Neuronal stem cell (in vitro differentiated cells): ENCODE data around the gene SIRPA.

Experiments
- DNase-seq: peaks from one replicate; pipeline ENCODE4 v3.0.0-alpha.2; 2013; ENCODE audit warnings: low spot score
- H2AFZ ChIP-seq: one replicate; pipeline ENCODE4 v1.6.1; 2013; ENCODE audit warnings: mild to moderate bottlenecking, low read length, inconsistent platforms
- H2AK5ac ChIP-seq: 2 replicates; pipeline ENCODE4 v1.6.1; 2013; ENCODE audit warnings: low read depth, mild to moderate bottlenecking, inconsistent platforms, low read length, moderate library complexity, mixed read lengths
- H2BK120ac ChIP-seq: 2 replicates; pipeline ENCODE4 v1.6.1; 2013; ENCODE audit warnings: low read depth, mild to moderate bottlenecking, inconsistent platforms, low read length, moderate library complexity, mixed read lengths
- H2BK12ac ChIP-seq: one replicate; pipeline ENCODE4 v1.6.1; 2013; ENCODE audit warnings: low read length, inconsistent platforms
- H2BK15ac ChIP-seq: 2 replicates; pipeline ENCODE4 v1.6.1; 2013; ENCODE audit warnings: mild to moderate bottlenecking, low read length, inconsistent platforms, mixed read lengths
- H2BK5ac ChIP-seq: one replicate; pipeline ENCODE4 v1.6.1; 2013; ENCODE audit warnings: inconsistent platforms, mild to moderate bottlenecking, low read length, moderate library complexity
- H3K14ac ChIP-seq: one replicate; pipeline ENCODE4 v1.6.1; 2013; ENCODE audit warnings: low read length, inconsistent platforms
- H3K18ac ChIP-seq: 2 replicates; pipeline ENCODE4 v1.6.1; 2013; ENCODE audit warnings: low read length, inconsistent platforms
- H3K23ac ChIP-seq: 2 replicates; pipeline ENCODE4 v1.6.1; 2013; ENCODE audit warnings: low read depth, mild to moderate bottlenecking, mixed read lengths, low read length, inconsistent platforms; ENCODE audit not compliant: poor library complexity
- H3K27ac ChIP-seq: replicated peaks from 3 replicates; pipeline ENCODE4 v1.5.1; 2013; ENCODE audit warnings: low read length, inconsistent platforms
- H3K27me3 ChIP-seq, 3 experiments: 2 replicates each; pipeline ENCODE4 v1.6.1; 2013; ENCODE audit warnings: low read length in 3 of 3, mild to moderate bottlenecking in 2 of 3, inconsistent platforms in 1 of 3, low read depth in 1 of 3, mixed read lengths in 1 of 3, moderate library complexity in 1 of 3; ENCODE audit not compliant: control insufficient read depth in 3 of 3, insufficient read depth in 3 of 3
- H3K36me3 ChIP-seq, 2 donors: replicated peaks in 1 of 2; 2 replicates each; pipeline ENCODE4 v1.6.1; 2013; ENCODE audit warnings: low read length in 2 of 2; ENCODE audit not compliant: control insufficient read depth in 2 of 2, insufficient read depth in 2 of 2
- H3K4ac ChIP-seq: 2 replicates; pipeline ENCODE4 v1.6.1; 2013; ENCODE audit warnings: inconsistent platforms, mild to moderate bottlenecking, low read length, moderate library complexity
- H3K4me1 ChIP-seq, 2 donors: 1 replicate in 1 of 2; 2 replicates in 1 of 2; pipeline ENCODE4 v1.6.1; 2013; ENCODE audit warnings: low read length in 2 of 2, low read depth in 1 of 2; ENCODE audit not compliant: control insufficient read depth in 2 of 2, insufficient read depth in 1 of 2
- H3K4me2 ChIP-seq: one replicate; pipeline ENCODE4 v1.6.1; 2013; ENCODE audit warnings: mild to moderate bottlenecking, low read length, inconsistent platforms; ENCODE audit not compliant: insufficient read depth, poor library complexity, severe bottlenecking
- H3K4me3 ChIP-seq, 2 donors: 2 replicates each; pipeline ENCODE4 v1.5.1; 2013; ENCODE audit warnings: low read length in 2 of 2, mild to moderate bottlenecking in 2 of 2, inconsistent platforms in 1 of 2, moderate library complexity in 1 of 2
- H3K79me1 ChIP-seq: one replicate; pipeline ENCODE4 v1.6.1; 2013; ENCODE audit warnings: low read depth, mild to moderate bottlenecking, inconsistent platforms, low read length, moderate library complexity
- H3K9ac ChIP-seq: one replicate; pipeline ENCODE4 v1.6.1; 2013; ENCODE audit warnings: mild to moderate bottlenecking, low read depth, low read length, inconsistent platforms; ENCODE audit not compliant: poor library complexity
- H3K9me3 ChIP-seq, 2 donors: replicated peaks in 1 of 2; 2 replicates each; pipeline versions ENCODE3 to v1.6.1; 2013; ENCODE audit warnings: low read length in 2 of 2, mild to moderate bottlenecking in 2 of 2, inconsistent platforms in 1 of 2, low read depth in 1 of 2, mixed read lengths in 1 of 2, moderate library complexity in 1 of 2; ENCODE audit not compliant: control insufficient read depth in 2 of 2, insufficient read depth in 1 of 2
- H4K8ac ChIP-seq: one replicate; pipeline ENCODE4 v1.6.1; 2013; ENCODE audit warnings: low read depth, mild to moderate bottlenecking, inconsistent platforms, low read length, moderate library complexity
- H4K91ac ChIP-seq: one replicate; pipeline ENCODE4 v1.6.1; 2013; ENCODE audit warnings: low read length, low read depth, mild to moderate bottlenecking, inconsistent platforms; ENCODE audit not compliant: poor library complexity
- WGBS, 2 donors: extraction: QIAGEN DNeasy Blood & Tissue Kit; methylation state at CpG; one replicate each; pipeline ENCODE4 v1.1.7; 2013; ENCODE audit warnings: missing lambda C conversion rate in 2 of 2, mixed read lengths in 1 of 2; ENCODE audit not compliant: insufficient read length in 2 of 2, insufficient replicate concordance in 1 of 2; ENCODE audit errors: extremely low coverage in 2 of 2; 5-methylcytosine and 5-hydroxymethylcytosine counted together

Gene SIRPA

GRCh38 chr20:1857466-1857865 lies 37.7 kb upstream of the SIRPA start:
- no peak overlapping the region for H4K8ac ChIP-seq
- peak overlapping the region; percentile 57 for H2AK5ac ChIP-seq
- H3K4me2 ChIP-seq: no peak overlapping the region
- no peak overlapping the region for H3K14ac ChIP-seq
- no peak overlapping the region for H4K91ac ChIP-seq
- H3K18ac ChIP-seq: no peak overlapping the region
- H3K4ac ChIP-seq: no peak overlapping the region
- H3K27ac ChIP-seq: no peak overlapping the region
- no peak overlapping the region for H3K4me3 ChIP-seq
- no peak overlapping the region for H2AFZ ChIP-seq
- no peak overlapping the region for H3K9ac ChIP-seq
- peaks cover 3 to 11% of the 10 kb centered on the region in 2 donors for H3K4me1 ChIP-seq
- no peak overlapping the region for H3K23ac ChIP-seq
- no peak overlapping the region for H2BK5ac ChIP-seq
- no peak for DNase-seq
- WGBS, 2 donors: no CpG with 5 or more reads among the region's 4 CpGs
- H3K36me3 ChIP-seq: no peaks in the 10 kb centered on the region
- H2BK15ac ChIP-seq: no peak overlapping the region
- no peak overlapping the region for H2BK120ac ChIP-seq
- H3K27me3 ChIP-seq: peaks cover 0 to 9% (median 0%) of the 10 kb centered on the region in 3 experiments
- H3K9me3 ChIP-seq: no peaks in the 10 kb centered on the region
- no peak overlapping the region for H2BK12ac ChIP-seq
- H3K79me1 ChIP-seq: no peaks in the 10 kb centered on the region

DNA sequence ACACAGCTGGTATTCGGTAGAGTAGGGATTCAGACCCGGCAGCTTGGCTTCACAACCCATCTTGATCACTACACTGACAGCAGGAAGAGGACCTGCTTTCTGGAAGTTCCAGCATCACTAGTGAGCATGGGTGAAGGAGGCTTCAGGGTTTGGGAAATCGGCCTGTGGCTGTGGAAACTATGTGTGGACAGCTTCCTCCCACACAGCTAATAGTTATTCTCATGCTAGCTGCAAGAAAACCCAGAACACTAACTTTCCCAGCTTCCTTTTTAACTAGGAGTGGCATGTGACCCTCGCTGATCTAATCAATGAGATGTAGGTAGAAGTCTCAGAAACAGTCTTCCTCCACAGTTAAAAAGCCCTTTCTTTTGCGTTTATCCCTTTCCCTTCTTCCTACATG lies 36.3 kb upstream of the SIRPA start:
- no peak overlapping the region for H3K4me3 ChIP-seq
- no peak overlapping the region for H2BK120ac ChIP-seq
- peaks cover 3 to 11% of the 10 kb centered on the region in 2 donors for H3K4me1 ChIP-seq
- no peak overlapping the region for H2BK12ac ChIP-seq
- H3K36me3 ChIP-seq: no peaks in the 10 kb centered on the region
- no peak overlapping the region for H3K23ac ChIP-seq
- H3K27me3 ChIP-seq: peaks cover 0 to 18% (median 0%) of the 10 kb centered on the region in 3 experiments
- no peak overlapping the region for H3K18ac ChIP-seq
- no peak overlapping the region for H2BK5ac ChIP-seq
- H3K27ac ChIP-seq: no peak overlapping the region
- H3K4ac ChIP-seq: no peak overlapping the region
- H3K79me1 ChIP-seq: no peaks in the 10 kb centered on the region
- no peak for DNase-seq
- H2BK15ac ChIP-seq: no peak overlapping the region
- H3K9me3 ChIP-seq: no peaks in the 10 kb centered on the region
- H2AFZ ChIP-seq: no peak overlapping the region
- H3K4me2 ChIP-seq: no peak overlapping the region
- no peak overlapping the region for H4K91ac ChIP-seq
- no peak overlapping the region for H3K9ac ChIP-seq
- H4K8ac ChIP-seq: no peak overlapping the region
- no peak overlapping the region for H3K14ac ChIP-seq
- no CpG with 5 or more reads among the region's 5 CpGs for WGBS, 2 donors
- no peak overlapping the region for H2AK5ac ChIP-seq

DNA sequence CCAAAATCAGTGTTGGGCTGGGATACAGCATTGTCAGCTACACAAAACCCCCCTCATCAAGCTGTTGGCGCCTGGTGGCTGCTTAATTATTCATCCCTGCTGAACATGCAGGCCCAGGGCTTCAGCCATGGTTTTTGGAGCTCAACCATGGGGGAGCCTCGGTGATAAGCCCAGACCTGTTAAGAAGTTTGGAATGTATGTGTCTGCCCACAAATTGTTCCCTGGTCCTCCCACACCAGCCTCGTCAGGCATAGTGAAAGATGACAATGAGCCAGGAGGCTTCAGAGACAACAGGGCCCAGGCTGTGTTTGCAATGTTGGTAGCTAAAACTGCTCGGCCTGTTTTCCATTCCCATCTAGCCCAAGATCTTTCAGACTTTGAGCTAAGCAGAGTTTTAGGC lies 34.8 kb upstream of the SIRPA start:
- Histone ChIP-seq H3K4me1 (peaks cover 3 to 9% of the 10 kb centered on the region in 2 donors), H2BK15ac (no peak overlapping the region), H2AFZ (no peak overlapping the region), H3K23ac (no peak overlapping the region), H2BK12ac (no peak overlapping the region), H3K36me3 (no peaks in the 10 kb centered on the region), H3K18ac (no peak overlapping the region), H3K79me1 (no peaks in the 10 kb centered on the region), H3K4me2 (no peak overlapping the region), H2BK5ac (no peak overlapping the region), H3K9ac (no peak overlapping the region), H3K4ac (no peak overlapping the region), H4K8ac (no peak overlapping the region), H4K91ac (no peak overlapping the region), H2AK5ac (no peak overlapping the region), H3K14ac (no peak overlapping the region), H3K4me3 (no peak overlapping the region), H2BK120ac (no peak overlapping the region), H3K27me3 (peaks cover 0 to 17% (median 0%) of the 10 kb centered on the region in 3 experiments), H3K9me3 (no peaks in the 10 kb centered on the region), H3K27ac (peak overlapping the region; percentile 3)
- WGBS, 2 donors: no CpG with 5 or more reads among the region's 4 CpGs
- DNase-seq: no peak

DNA sequence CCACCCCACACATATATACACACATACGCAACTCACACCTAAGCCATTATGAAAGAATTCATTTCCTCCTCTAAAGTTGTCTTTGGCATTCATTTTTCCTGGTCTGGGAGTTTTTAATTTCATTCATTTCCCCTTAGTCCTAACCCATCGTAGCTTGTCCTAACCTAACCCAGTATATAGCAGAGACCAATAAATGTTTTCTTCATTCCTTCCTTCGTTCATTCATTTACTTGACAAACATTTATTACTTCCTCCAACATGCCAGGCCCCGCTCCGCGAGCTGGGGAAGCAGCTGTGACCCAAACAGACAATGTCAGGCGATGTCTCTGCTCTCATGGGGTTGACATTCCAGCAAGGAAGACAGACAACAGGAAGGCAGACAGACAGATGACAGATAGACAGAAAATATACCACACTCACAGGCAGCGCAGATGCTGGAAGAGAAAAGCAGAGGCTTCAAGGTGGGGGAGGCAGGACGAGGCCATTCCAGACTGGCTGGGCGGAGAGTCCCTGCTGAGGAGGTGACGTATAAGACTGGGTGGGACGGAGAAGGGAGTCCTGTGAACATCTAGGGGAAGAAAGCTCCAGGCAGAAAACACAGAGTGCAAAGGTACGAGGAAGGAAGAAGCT lies 33.7 kb upstream of the SIRPA start:
- H3K14ac ChIP-seq: no peak overlapping the region
- H3K4ac ChIP-seq: no peak overlapping the region
- no peak overlapping the region for H2AK5ac ChIP-seq
- no peak overlapping the region for H3K4me3 ChIP-seq
- H3K9me3 ChIP-seq: no peaks in the 10 kb centered on the region
- H3K27me3 ChIP-seq: peaks cover 0 to 20% (median 0%) of the 10 kb centered on the region in 3 experiments
- DNase-seq: no peak
- no peak overlapping the region for H2BK120ac ChIP-seq
- no peaks in the 10 kb centered on the region for H3K79me1 ChIP-seq
- H4K8ac ChIP-seq: no peak overlapping the region
- no peak overlapping the region for H3K9ac ChIP-seq
- no peak overlapping the region for H4K91ac ChIP-seq
- no peak overlapping the region for H2BK5ac ChIP-seq
- H3K23ac ChIP-seq: no peak overlapping the region
- H2BK15ac ChIP-seq: peak overlapping the region; percentile 33
- no peak overlapping the region for H2AFZ ChIP-seq
- H3K4me1 ChIP-seq: peaks cover 3 to 6% of the 10 kb centered on the region in 2 donors
- no peak overlapping the region for H3K27ac ChIP-seq
- H3K18ac ChIP-seq: no peak overlapping the region
- 100% methylated on average over 1 of the region's 13 CpGs; no CpG with 5 or more reads in 1 of the 2 donors for WGBS, 2 donors
- no peak overlapping the region for H2BK12ac ChIP-seq
- no peak overlapping the region for H3K4me2 ChIP-seq
- no peaks in the 10 kb centered on the region for H3K36me3 ChIP-seq
